ENCODE results near the gene OPN4.

DNA sequence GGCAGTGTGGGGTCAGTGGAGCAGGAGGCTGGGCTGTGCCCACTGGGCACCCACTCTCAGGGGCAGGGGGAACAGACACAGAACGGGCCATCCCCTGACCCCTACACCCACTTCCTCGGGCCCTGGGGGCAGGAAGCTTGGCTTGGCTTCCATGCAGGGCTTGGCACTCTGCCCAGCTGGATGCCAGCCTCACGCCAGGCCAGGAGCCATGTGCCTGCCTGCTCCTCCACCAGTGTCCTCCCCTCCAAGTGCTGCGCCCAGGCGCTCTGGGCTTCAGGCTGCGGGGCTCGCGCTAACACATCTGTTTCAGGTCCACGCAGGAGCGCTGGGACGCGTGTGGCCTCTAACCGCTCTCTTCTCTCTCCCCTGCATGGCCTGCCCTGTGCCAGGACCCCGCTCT is 26.7 kb downstream of the OPN4 start:
- TF ChIP-seq SIX5 (IDR thresholded peaks at IDR 0.05; ENCODE audit: low read depth, low read length) = no peak
- TF ChIP-seq ATF3 (IDR thresholded peaks at IDR 0.05; ENCODE audit: insufficient read depth, low read depth, low read length) = no peak
- no peak for TF ChIP-seq CHD2 (IDR thresholded peaks at IDR 0.05; ENCODE audit: low read length)
- no peak for TF ChIP-seq CTCF (IDR thresholded peaks at IDR 0.05; ENCODE audit: control extremely low read depth in 1 of 3, insufficient read depth in 1 of 3, low read depth in 1 of 3, low read length in 3 of 3)
- no peak for TF ChIP-seq SRF (IDR thresholded peaks at IDR 0.05; ENCODE audit: low read depth, low read length)
- TF ChIP-seq, protein P1, sequence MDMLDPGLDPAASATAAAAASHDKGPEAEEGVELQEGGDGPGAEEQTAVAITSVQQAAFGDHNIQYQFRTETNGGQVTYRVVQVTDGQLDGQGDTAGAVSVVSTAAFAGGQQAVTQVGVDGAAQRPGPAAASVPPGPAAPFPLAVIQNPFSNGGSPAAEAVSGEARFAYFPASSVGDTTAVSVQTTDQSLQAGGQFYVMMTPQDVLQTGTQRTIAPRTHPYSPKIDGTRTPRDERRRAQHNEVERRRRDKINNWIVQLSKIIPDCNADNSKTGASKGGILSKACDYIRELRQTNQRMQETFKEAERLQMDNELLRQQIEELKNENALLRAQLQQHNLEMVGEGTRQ (IDR thresholded peaks at IDR 0.05; ENCODE audit: low read length) = no peak
- TF ChIP-seq JUND (IDR thresholded peaks at IDR 0.05; ENCODE audit: low read length) = no peak
- no peak for TF ChIP-seq POLR2A (IDR thresholded peaks at IDR 0.05; ENCODE audit: control extremely low read depth in 1 of 2, low read depth in 2 of 2, low read length in 2 of 2)
- TF ChIP-seq ASH2L (IDR thresholded peaks at IDR 0.05; ENCODE audit: low read length) = no peak
- no peak for TF ChIP-seq RFX5 (IDR thresholded peaks at IDR 0.05; ENCODE audit: borderline replicate concordance, low read depth, low read length)
- TF ChIP-seq EZH2 (IDR thresholded peaks at IDR 0.05; ENCODE audit: low read depth, low read length, severe bottlenecking) = no peak
- TF ChIP-seq CHD1 (IDR thresholded peaks at IDR 0.05; ENCODE audit: low read depth, low read length) = no peak
- TF ChIP-seq RAD21 (IDR thresholded peaks at IDR 0.05 in 1 of 2, conservative IDR thresholded peaks at IDR 0.05 in 1 of 2; ENCODE audit: low read depth in 2 of 2, low read length in 2 of 2) = no peak

Data from H1 (cell line).